Adrenal gland (tissue), 5 donors: ENCODE data around the gene KLF16.
A peak's percentile ranks its signal among the peaks of the same experiment; 100 is the strongest.

Source experiments
- POLR2A ChIP-seq, 2 donors: fragments of 450-650 bp; IDR thresholded peaks; one replicate each; pipeline ENCODE4 v1.6.1; 2017; ENCODE audit warnings: antibody characterized with exemption in 2 of 2, mild to moderate bottlenecking in 2 of 2, moderate library complexity in 1 of 2
- TF ChIP-seq, protein P1 (sequence below), 6 experiments: fragments of 450-650 bp in 4 of 6; fragments of 200-600 bp in 2 of 6; sonication (generic) in 1 of 6; IDR thresholded peaks; 1 replicate in 5 of 6; 2 replicates in 1 of 6; pipeline versions ENCODE4 v1.5.1 to v1.8.0; 2016 to 2021; ENCODE audit warnings: antibody characterized with exemption in 6 of 6, mild to moderate bottlenecking in 2 of 6, moderate library complexity in 1 of 6
- donor health status: DM: no; HTN: no; CAD: no.

DNA sequence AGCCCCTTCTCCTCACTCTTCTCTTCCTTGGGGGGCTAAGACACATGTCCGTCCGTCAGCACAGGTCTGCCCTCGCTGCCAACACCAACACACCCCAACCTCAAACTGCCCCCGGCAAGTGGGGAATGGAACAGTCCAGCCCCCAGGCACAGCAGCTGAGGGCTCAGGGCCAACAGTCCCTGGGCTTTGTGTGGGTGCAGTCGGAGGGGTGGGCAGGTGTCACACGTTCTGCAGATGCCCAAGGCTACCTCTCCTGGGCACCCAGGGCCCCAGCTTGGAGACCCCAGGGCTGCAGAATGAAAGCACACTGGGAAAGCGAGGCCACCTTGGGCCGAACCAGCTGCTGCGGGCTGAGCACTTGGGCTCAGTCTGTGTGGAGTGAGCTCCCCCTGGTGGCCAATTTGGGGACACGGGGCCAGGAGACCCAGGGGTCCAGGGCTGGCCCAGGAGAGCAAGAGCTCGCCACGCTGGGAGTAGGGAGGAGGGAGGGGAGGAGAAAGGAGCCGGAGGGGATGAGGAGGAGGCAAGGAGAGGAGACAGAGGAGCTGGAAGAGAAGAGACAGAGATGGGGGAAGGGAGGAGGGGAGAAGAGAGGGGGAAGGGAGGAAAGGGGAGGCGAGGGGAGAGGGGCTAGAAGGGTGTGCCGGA, 37.3 kb downstream of the KLF16 start:
- TF ChIP-seq, protein P1, sequence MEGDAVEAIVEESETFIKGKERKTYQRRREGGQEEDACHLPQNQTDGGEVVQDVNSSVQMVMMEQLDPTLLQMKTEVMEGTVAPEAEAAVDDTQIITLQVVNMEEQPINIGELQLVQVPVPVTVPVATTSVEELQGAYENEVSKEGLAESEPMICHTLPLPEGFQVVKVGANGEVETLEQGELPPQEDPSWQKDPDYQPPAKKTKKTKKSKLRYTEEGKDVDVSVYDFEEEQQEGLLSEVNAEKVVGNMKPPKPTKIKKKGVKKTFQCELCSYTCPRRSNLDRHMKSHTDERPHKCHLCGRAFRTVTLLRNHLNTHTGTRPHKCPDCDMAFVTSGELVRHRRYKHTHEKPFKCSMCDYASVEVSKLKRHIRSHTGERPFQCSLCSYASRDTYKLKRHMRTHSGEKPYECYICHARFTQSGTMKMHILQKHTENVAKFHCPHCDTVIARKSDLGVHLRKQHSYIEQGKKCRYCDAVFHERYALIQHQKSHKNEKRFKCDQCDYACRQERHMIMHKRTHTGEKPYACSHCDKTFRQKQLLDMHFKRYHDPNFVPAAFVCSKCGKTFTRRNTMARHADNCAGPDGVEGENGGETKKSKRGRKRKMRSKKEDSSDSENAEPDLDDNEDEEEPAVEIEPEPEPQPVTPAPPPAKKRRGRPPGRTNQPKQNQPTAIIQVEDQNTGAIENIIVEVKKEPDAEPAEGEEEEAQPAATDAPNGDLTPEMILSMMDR (IDR thresholded peaks at IDR 0.05): peak; percentile 86 to 99 (median 96)
- TF ChIP-seq POLR2A (IDR thresholded peaks at IDR 0.05): no peak
